Testis (tissue), 3 donors: ENCODE data around the gene C1QTNF12. TPM values are rescaled to one million over a fixed set of nuclear protein-coding genes. Genes with fewer than 3 reads are reported as not detected.

ENCODE experiments used
- DNase-seq: peaks from one replicate; pipeline ENCODE4 v3.0.0-alpha.2; 2019
- H3K27ac ChIP-seq, 2 donors: fragments of 200-600 bp; sonication (generic); one replicate each; pipeline ENCODE4 v1.5.1; 2019
- H3K27me3 ChIP-seq: fragments of 200-600 bp; sonication (generic); one replicate; pipeline ENCODE4 v1.5.1; 2019
- H3K36me3 ChIP-seq: fragments of 200-600 bp; sonication (generic); one replicate; pipeline ENCODE4 v1.5.1; 2017; ENCODE audit warnings: low read depth; ENCODE audit errors: missing control alignments
- H3K4me1 ChIP-seq: fragments of 200-600 bp; sonication (generic); one replicate; pipeline ENCODE4 v1.5.1; 2019
- H3K4me3 ChIP-seq, 2 donors: fragments of 200-600 bp; sonication (generic); one replicate each; pipeline ENCODE4 v1.5.1; 2017 to 2019
- H3K9me3 ChIP-seq: fragments of 200-600 bp; sonication (generic); one replicate; pipeline ENCODE4 v1.5.1; 2017
- POLR2A ChIP-seq: fragments of 450-650 bp; IDR thresholded peaks from one replicate; pipeline ENCODE4 v1.6.1; 2017; ENCODE audit warnings: antibody characterized with exemption, mild to moderate bottlenecking, moderate library complexity
- WGBS, 2 donors: methylation state at CpG; one replicate each; pipeline ENCODE4 v1.1.5; 2018; 5-methylcytosine and 5-hydroxymethylcytosine counted together
- intact Hi-C: fragments of 100-400 bp; cut with DNase I; formaldehyde crosslinking; loops from one replicate; pipeline ENCODE4 v1.15.1; 2023; ENCODE audit warnings: low total_unique reads
- polyA plus RNA-seq: library from polyadenylated mRNA; stranded (reverse); fragments of 350-450 nt; fragmentation: Illumina TruSeq; extraction: RNeasy Lipid Tissue Mini Kit (QIAGEN cat#74804); gene quantifications from one replicate; pipeline ENCODE4 v1.2.3, GENCODE V29; 2014; ENCODE audit warnings: low read depth, low replicate concordance; ENCODE audit not compliant: insufficient read depth
- total RNA-seq, 2 donors: library from RNA; depleted of rRNA; stranded (reverse); fragments of >200 nt; gene quantifications; one replicate each; pipeline ENCODE4 v1.2.3, GENCODE V29; 2016
- TF ChIP-seq, protein P1 (sequence below), 3 experiments: fragments of 450-650 bp in 2 of 3; fragments of 200-600 bp in 1 of 3; sonication (generic) in 1 of 3; IDR thresholded peaks; one replicate each; pipeline ENCODE4 v1.5.1; 2016 to 2019; ENCODE audit warnings: antibody characterized with exemption in 3 of 3, mild to moderate bottlenecking in 2 of 3, moderate library complexity in 1 of 3

C1QTNF12 gene
- total and polyA plus RNA-seq, 3 donors from 2014 or later: 2.7 to 7.7 (median 4.7) TPM

DNA sequence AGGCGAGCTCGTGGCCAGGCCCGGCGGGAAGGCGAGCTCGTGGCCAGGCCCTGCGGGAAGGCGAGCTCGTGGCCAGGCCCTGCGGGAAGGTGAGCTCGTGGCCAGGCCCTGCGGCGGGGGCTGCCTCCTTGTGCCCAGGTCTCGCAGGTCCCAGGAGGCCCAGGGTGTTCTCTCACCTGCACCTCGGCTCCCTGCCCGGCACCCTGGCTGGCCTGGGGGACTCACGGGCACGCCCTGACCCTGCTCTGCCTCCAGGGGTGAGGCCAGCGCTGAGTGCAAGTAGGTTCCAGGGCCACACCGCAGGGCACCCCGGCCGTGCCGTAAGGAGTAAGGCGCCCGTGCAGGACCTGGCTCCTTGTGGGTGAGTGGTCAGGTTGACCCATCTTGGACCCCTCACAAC lies 19.1 kb downstream of the C1QTNF12 start:
- 94 to 95% methylated on average over 4 to 17 of the region's 25 CpGs for WGBS, 2 donors
- no peak for DNase-seq
- TF ChIP-seq POLR2A: no peak
- TF ChIP-seq, protein P1, sequence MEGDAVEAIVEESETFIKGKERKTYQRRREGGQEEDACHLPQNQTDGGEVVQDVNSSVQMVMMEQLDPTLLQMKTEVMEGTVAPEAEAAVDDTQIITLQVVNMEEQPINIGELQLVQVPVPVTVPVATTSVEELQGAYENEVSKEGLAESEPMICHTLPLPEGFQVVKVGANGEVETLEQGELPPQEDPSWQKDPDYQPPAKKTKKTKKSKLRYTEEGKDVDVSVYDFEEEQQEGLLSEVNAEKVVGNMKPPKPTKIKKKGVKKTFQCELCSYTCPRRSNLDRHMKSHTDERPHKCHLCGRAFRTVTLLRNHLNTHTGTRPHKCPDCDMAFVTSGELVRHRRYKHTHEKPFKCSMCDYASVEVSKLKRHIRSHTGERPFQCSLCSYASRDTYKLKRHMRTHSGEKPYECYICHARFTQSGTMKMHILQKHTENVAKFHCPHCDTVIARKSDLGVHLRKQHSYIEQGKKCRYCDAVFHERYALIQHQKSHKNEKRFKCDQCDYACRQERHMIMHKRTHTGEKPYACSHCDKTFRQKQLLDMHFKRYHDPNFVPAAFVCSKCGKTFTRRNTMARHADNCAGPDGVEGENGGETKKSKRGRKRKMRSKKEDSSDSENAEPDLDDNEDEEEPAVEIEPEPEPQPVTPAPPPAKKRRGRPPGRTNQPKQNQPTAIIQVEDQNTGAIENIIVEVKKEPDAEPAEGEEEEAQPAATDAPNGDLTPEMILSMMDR (IDR thresholded peaks at IDR 0.05): no peak
- intact Hi-C loops: no loop called here
- peaks cover 18% of the 10 kb centered on the region for H3K4me1 ChIP-seq
- H3K27ac ChIP-seq: no peak overlapping the region
- H3K9me3 ChIP-seq: no peaks in the 10 kb centered on the region
- H3K4me3 ChIP-seq: no peak overlapping the region
- H3K27me3 ChIP-seq: no peaks in the 10 kb centered on the region
- no peaks in the 10 kb centered on the region for H3K36me3 ChIP-seq

DNA sequence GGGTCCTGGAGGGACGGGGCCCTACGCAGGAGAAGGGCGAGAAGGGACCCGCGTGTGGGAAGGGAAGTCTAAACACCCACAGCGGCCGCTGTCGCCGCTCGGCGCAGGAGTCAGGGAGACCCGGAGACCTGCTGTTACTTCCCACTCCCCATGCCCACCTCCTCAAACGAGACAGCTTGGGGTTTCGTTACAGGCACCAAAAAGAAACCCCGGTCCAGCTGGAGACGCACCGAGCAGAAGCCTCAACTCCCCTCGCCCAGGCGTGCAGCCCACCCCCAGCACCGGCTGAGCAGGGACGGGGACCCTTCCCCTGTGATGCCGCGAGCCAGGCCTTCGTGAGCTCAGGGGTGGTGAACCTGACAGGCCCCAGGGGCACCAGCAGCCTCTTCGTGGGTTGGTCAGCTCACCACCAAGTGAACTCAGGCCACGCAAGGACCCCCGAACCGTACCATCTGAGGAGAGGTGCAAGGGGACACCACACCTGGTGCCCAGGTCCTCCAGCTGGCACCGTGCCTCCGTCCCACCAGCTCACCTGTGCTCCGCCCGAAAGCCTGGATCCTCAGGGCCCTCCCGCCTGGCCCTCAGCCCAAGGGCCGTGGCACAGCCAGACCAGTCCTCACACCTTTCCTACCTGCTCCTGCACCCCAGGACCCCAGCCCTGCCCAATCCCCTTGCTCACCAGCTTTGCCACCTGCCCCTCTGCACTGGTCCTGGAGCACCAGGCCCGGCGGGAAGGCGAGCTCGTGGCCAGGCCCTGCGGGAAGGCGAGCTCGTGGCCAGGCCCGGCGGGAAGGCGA lies 19.8 kb downstream of the C1QTNF12 start:
- Histone ChIP-seq H3K27ac (no peak overlapping the region), H3K4me1 (peaks cover 18% of the 10 kb centered on the region), H3K4me3 (no peak overlapping the region), H3K36me3 (no peaks in the 10 kb centered on the region), H3K27me3 (no peaks in the 10 kb centered on the region), H3K9me3 (no peaks in the 10 kb centered on the region)
- DNase-seq: no peak
- no peak for TF ChIP-seq POLR2A
- TF ChIP-seq, protein P1 (IDR thresholded peaks at IDR 0.05): no peak
- intact Hi-C loops: no loop called here
- WGBS, 2 donors: 92 to 100% methylated on average over 3 to 44 of the region's 44 CpGs

DNA sequence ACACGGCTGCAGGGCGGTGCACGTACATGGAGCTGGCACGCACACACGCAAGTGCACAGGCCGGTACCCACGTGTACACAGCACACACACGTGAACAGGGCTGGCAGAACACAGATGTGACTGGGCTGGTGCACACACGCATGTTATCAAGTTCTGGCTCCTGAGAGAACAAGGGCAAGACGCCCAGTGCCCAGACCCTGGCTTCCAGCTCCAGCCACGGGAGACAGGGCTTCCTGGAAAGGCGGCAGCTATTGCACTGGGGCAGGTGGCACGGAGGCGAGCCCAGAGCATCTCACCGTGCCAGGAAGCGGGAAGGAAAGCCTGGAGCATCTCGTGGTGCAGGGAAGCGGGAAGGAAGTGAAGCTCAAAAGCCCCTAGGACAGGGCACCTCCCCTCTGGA lies 20.6 kb downstream of the C1QTNF12 start:
- Histone ChIP-seq H3K4me1 (peaks cover 15% of the 10 kb centered on the region), H3K27me3 (no peaks in the 10 kb centered on the region), H3K9me3 (no peaks in the 10 kb centered on the region), H3K4me3 (no peak overlapping the region), H3K36me3 (no peaks in the 10 kb centered on the region), H3K27ac (no peak overlapping the region)
- 88 to 92% methylated on average over 15 to 18 of the region's 18 CpGs for WGBS, 2 donors
- intact Hi-C loops: no loop called here
- TF ChIP-seq POLR2A: no peak
- TF ChIP-seq, protein P1 (IDR thresholded peaks at IDR 0.05): no peak
- DNase-seq: no peak

DNA sequence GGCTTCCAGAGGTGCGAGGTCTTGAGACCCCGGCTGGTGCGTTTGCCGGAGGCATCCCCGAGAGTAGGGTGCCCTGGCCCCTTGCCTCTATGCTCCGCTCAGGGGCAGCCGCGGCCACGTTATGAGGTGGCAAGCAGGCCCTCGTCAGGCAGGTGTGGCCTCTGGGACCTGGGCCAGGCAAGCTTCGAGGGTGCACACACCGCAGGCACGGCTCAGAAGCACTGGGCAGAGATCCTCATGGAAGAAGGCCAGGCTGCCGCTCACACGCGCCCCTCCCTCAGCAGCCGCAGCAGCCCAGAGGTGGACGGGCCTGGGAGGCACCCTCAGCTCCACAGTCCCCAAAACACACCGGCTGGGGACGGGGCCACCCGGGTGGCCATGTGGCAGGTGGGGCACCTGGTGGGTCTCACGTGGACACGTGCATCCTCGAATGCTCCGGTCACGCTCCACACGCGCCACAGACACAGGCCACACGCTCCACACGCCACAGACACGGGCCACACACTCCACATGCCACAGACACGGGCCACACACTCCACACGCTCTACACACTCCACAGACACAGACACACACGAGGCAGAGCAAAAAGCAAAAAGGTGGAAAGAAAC lies 21.2 kb downstream of the C1QTNF12 start:
- Histone ChIP-seq H3K27me3 (no peaks in the 10 kb centered on the region), H3K4me1 (peaks cover 10% of the 10 kb centered on the region), H3K36me3 (no peaks in the 10 kb centered on the region), H3K9me3 (no peaks in the 10 kb centered on the region), H3K27ac (no peak overlapping the region), H3K4me3 (no peak overlapping the region)
- intact Hi-C loops: no loop called here
- 88 to 92% methylated on average over 15 to 33 of the region's 34 CpGs for WGBS, 2 donors
- TF ChIP-seq, protein P1 (IDR thresholded peaks at IDR 0.05): no peak
- TF ChIP-seq POLR2A: no peak
- DNase-seq: no peak
